AG09309 (cell line): ENCODE results near the gene TTYH3.

ENCODE experiments used
- DNase-seq: peaks from one replicate; pipeline ENCODE4 v3.0.0-alpha.2; 2010; ENCODE audit warnings: low read depth
- H3K4me3 ChIP-seq: 2 replicates; pipeline ENCODE4 v1.5.1; 2011; ENCODE audit warnings: mild to moderate bottlenecking, low read depth, low read length, moderate library complexity; ENCODE audit not compliant: control insufficient read depth
- TF ChIP-seq, protein P1 (sequence below): IDR thresholded peaks from 2 replicates; pipeline ENCODE4 v1.5.1; 2011; ENCODE audit warnings: mild to moderate bottlenecking, low read depth, low read length, inconsistent platforms; ENCODE audit not compliant: insufficient read depth, control insufficient read depth; ENCODE audit errors: missing control alignments

TTYH3 gene

DNA sequence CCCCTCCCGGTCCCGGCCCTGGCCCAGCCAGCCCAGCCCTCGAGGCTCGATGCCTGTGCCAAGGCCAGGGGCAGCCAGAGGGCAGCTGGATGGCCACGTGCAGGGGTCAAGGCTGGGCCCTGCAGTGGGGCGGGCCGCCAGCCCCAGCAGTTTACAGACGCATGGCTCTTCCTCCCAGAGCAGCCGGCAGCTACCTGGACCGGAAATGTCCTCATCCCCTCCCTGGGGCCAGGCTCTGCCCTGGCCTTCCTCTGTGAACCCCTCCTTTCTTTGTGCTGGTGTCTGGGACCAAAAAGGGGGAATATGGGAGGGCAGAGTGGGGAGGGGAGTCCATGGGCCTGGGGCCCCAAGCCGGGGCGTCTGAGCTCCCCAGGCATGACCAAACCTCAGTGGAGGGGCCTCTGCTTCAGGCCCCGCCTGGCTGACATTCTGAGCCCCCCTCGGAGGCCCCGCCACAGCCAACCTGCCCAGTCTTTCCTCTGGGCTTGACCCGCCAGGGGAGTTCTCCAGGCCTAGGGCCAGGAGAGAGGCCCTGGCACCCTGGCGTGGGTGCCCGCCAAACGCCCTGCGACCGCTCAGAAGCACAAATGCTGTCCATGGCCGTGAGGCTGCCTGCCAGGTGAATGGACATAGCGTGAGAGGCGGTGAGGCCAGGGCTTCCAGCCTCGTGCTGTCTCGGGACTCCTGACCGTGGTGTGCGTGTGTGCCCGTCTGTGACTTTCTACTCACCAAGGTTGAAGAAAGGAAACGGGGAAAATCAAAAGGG lies 31.5 kb downstream of the TTYH3 start:
- no peak overlapping the region for H3K4me3 ChIP-seq
- TF ChIP-seq, protein P1, sequence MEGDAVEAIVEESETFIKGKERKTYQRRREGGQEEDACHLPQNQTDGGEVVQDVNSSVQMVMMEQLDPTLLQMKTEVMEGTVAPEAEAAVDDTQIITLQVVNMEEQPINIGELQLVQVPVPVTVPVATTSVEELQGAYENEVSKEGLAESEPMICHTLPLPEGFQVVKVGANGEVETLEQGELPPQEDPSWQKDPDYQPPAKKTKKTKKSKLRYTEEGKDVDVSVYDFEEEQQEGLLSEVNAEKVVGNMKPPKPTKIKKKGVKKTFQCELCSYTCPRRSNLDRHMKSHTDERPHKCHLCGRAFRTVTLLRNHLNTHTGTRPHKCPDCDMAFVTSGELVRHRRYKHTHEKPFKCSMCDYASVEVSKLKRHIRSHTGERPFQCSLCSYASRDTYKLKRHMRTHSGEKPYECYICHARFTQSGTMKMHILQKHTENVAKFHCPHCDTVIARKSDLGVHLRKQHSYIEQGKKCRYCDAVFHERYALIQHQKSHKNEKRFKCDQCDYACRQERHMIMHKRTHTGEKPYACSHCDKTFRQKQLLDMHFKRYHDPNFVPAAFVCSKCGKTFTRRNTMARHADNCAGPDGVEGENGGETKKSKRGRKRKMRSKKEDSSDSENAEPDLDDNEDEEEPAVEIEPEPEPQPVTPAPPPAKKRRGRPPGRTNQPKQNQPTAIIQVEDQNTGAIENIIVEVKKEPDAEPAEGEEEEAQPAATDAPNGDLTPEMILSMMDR = no peak
- no peak for DNase-seq

DNA sequence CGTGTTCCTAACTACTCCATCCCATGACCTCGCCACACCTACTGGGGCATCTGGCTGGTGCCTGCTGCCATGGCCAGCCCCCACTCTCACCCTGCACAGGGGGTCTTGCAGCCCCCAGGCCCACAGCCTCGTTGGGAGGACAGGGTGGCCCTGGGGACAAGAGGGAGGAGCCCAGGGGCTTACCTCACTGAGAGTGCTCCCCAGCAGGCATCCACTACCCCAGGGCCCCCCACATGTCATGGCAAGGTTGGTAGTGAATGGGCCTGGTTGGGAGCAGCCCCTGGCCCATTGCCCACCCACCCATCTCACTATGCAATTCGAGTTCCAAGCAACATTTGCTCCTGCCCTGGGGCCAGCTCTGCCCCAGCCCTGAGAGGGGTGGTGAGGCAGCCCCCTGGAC lies 32.2 kb downstream of the TTYH3 start:
- no peak for DNase-seq
- H3K4me3 ChIP-seq = no peak overlapping the region
- TF ChIP-seq, protein P1 = no peak

DNA sequence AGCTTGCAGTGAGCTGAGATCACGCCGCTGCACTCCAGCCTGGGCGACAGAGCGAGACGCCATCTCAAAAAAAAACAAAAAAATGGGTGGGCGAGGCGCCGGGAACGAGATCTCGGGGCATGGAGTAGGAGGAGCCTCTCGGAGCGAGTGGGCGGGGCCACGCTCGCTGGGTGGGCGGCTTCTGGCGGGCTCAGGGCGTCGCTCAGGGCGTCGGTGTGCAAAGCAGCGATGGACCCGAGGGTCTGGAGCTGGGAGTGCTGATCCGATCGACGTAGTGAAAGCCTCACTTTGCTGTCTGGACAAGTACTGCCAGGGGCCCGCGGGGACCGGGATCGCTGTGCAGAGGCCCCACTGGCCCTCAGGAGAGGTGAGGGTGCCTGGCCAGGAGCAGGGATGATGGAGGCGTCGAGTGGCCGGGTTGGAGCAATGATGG lies 33.6 kb downstream of the TTYH3 start:
- TF ChIP-seq, protein P1 = no peak
- DNase-seq = no peak
- H3K4me3 ChIP-seq = no peak overlapping the region

DNA sequence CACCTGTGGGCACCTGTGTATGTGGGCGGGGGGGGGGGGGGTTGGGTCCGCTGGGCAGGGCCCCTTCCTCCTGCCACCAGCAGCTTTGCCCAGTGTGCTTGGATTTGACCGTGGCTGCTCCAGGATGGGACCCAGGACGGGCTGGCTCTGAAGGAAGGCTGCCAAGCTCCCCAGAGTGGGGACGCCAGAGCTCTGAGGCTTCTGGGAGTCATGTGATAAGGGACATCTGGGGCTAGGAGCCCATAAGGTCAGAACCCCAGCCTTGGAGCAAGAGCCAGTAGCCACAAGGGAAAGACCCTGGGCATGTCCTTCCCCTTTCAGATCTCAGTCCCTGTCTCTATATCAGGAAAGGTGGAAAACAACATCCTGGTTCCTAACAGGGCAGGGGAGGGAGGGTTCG lies 34.4 kb downstream of the TTYH3 start:
- no peak overlapping the region for H3K4me3 ChIP-seq
- TF ChIP-seq, protein P1 = no peak
- no peak for DNase-seq

DNA sequence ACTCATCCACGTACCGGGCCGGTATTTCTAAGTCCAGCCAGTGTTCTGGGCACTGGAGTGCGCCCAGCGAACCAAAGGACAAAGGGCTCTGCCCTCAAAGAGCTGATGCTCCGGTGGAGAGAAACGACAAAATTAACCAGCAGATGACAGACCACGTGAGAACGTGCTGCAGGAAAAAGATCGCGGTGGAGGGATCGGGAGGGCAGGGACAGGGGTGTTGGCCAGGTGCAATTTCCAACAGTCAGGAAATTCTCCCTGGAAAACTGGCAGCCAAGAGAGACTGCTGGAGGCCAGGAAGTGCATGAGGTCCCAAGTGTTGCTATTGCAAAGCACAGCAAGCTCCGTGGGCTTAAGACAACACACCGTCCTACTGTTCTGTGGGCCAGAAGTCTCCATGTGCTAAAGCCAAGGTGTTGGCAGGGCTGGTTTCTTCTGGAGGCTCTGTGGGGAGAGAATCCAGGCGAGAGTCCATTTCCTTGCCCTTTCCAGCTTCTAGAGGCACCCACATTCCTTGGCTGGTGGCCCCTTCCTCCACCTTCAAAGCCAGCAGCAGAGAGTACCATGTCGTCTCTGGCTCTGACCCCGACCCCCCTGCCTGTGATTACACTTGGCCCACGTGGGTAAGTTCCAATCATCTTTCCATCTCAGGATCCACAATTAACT lies 34.9 kb downstream of the TTYH3 start:
- no peak overlapping the region for H3K4me3 ChIP-seq
- DNase-seq = no peak
- TF ChIP-seq, protein P1 = no peak

DNA sequence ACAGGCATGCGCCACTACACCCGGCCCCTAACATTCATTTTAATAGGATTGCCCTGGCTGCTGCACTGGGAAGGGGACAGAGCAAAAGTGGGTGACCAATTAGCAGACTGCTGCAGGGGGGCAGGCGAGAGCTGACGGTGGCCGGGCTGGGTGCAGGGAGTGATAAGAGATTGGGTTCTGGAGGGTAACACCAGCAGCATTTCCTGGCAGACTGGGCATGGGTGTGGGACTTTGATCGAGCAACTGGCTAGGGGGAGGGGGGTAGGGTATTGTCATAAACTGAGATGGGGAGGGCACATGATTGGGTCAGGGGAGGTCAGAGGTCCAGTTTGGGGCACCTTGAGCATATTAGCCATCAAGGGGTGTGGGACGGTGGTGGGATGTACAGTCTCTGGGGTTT lies 36.1 kb downstream of the TTYH3 start:
- no peak for DNase-seq
- TF ChIP-seq, protein P1 = no peak
- no peak overlapping the region for H3K4me3 ChIP-seq
